Measurements from ENCODE around the gene CEMIP.

The CEMIP gene

GRCh38 chr15:80861731-80862170 lies 82.6 kb downstream of the CEMIP start:
- no peak for DNase-seq

GRCh38 chr15:80864666-80865065 lies 85.5 kb downstream of the CEMIP start:
- DNase-seq = no peak

- DNase-seq = no peak
Observed at GRCh38 chr15:80866936-80867335, 87.8 kb downstream of the CEMIP start.

GRCh38 chr15:80870366-80870765 lies 91.2 kb downstream of the CEMIP start:
- no peak for DNase-seq

- no peak for DNase-seq
Observed at GRCh38 chr15:80870893-80871292, 91.7 kb downstream of the CEMIP start.

GRCh38 chr15:80871858-80872257 lies 92.7 kb downstream of the CEMIP start:
- no peak for DNase-seq

GRCh38 chr15:80873366-80873952 lies 94.3 kb downstream of the CEMIP start:
- no peak for DNase-seq

- DNase-seq = no peak
Observed at GRCh38 chr15:80875568-80876347, 96.6 kb downstream of the CEMIP start.

GRCh38 chr15:80876348-80876674 lies 97.1 kb downstream of the CEMIP start:
- DNase-seq = no peak

- DNase-seq = no peak
Observed at GRCh38 chr15:80878242-80878866, 99.2 kb downstream of the CEMIP start.

- no peak for DNase-seq
Observed at GRCh38 chr15:80878867-80879250, 99.7 kb downstream of the CEMIP start.

GRCh38 chr15:80880086-80880485 lies 100.9 kb downstream of the CEMIP start:
- DNase-seq = no peak

GRCh38 chr15:80883641-80884040 lies 104.5 kb downstream of the CEMIP start:
- no peak for DNase-seq

- DNase-seq = no peak
Observed at GRCh38 chr15:80885016-80885579, 105.9 kb downstream of the CEMIP start.

GRCh38 chr15:80887148-80887547 lies 108.0 kb downstream of the CEMIP start:
- no peak for DNase-seq

- DNase-seq = no peak
Observed at GRCh38 chr15:80888846-80889245, 109.7 kb downstream of the CEMIP start.

GRCh38 chr15:80890341-80891005 lies 111.3 kb downstream of the CEMIP start:
- no peak for DNase-seq

GRCh38 chr15:80891006-80891405 lies 111.8 kb downstream of the CEMIP start:
- no peak for DNase-seq

GRCh38 chr15:80892414-80892813 lies 113.2 kb downstream of the CEMIP start:
- no peak for DNase-seq

- DNase-seq = no peak
Observed at GRCh38 chr15:80893777-80894176, 114.6 kb downstream of the CEMIP start.

- DNase-seq = no peak
Observed at GRCh38 chr15:80895091-80895490, 115.9 kb downstream of the CEMIP start.

- no peak for DNase-seq
Observed at GRCh38 chr15:80895965-80896364, 116.8 kb downstream of the CEMIP start.

GRCh38 chr15:80898040-80898439 lies 118.9 kb downstream of the CEMIP start:
- DNase-seq = no peak
